NT2/D1 (cell line): ENCODE measurements around the gene SLC13A3.

ENCODE experiments used
- DNase-seq: peaks from one replicate; pipeline ENCODE4 v3.0.0-alpha.2; 2011; ENCODE audit warnings: low read depth, low spot score
- H3K27me3 ChIP-seq: 2 replicates; pipeline ENCODE4 v1.6.0; 2011; ENCODE audit warnings: mild to moderate bottlenecking; ENCODE audit not compliant: insufficient read length, insufficient read depth
- H3K36me3 ChIP-seq: 2 replicates; pipeline ENCODE4 v1.6.1; 2011; ENCODE audit warnings: mild to moderate bottlenecking, low read length, mixed read lengths; ENCODE audit not compliant: insufficient read depth, insufficient read length
- H3K4me1 ChIP-seq: 2 replicates; pipeline ENCODE4 v1.5.1; 2011; ENCODE audit not compliant: insufficient read depth, insufficient read length
- H3K4me3 ChIP-seq: 2 replicates; pipeline ENCODE4 v1.5.1; 2011; ENCODE audit warnings: low read depth; ENCODE audit not compliant: insufficient read length
- H3K9ac ChIP-seq: 2 replicates; pipeline ENCODE4 v1.6.0; 2011; ENCODE audit warnings: low read depth; ENCODE audit not compliant: insufficient read length
- H3K9me3 ChIP-seq: 2 replicates; pipeline ENCODE4 v1.5.1; 2011; ENCODE audit warnings: mild to moderate bottlenecking, low read length; ENCODE audit not compliant: insufficient read depth
- SUZ12 ChIP-seq: IDR thresholded peaks from 2 replicates; pipeline ENCODE4 v1.6.1; 2011; ENCODE audit not compliant: insufficient read length, insufficient read depth; ENCODE audit errors: extremely low read depth
- YY1 ChIP-seq: IDR thresholded peaks from 2 replicates; pipeline ENCODE4 v1.6.1; 2011; ENCODE audit not compliant: insufficient read length, insufficient read depth
- ZNF274 ChIP-seq: IDR thresholded peaks from 2 replicates; pipeline ENCODE4 v1.6.1; 2011; ENCODE audit warnings: mild to moderate bottlenecking, low read depth, low read length

SLC13A3 gene

DNA sequence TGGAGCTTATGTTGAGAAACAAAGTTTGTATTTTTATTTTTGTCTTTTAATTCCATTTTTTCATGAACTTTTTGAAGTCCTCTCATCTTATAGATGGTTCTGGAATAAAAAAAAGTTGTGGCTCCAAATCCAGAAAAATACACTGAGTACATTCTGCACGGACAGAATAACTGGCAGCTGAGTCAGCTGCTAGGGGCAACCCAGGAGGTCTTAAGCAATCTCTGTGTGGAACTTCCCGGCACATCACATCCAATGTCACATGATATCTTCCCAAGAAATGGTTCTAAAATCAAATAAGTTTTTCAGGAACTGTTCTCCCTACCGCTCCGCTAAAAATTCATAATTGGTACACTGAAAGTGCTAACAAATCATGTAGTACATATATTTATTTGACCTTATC lies 29.8 kb downstream of the SLC13A3 start:
- Histone ChIP-seq H3K9me3 (peaks cover 15% of the 10 kb centered on the region; the same call in 1 of the 2 replicates), H3K4me1 (no peaks in the 10 kb centered on the region), H3K27me3 (no peaks in the 10 kb centered on the region), H3K36me3 (no peaks in the 10 kb centered on the region), H3K4me3 (no peak overlapping the region), H3K9ac (no peak overlapping the region)
- no peak for DNase-seq
- TF ChIP-seq SUZ12 (no peak), ZNF274 (no peak), YY1 (no peak)

DNA sequence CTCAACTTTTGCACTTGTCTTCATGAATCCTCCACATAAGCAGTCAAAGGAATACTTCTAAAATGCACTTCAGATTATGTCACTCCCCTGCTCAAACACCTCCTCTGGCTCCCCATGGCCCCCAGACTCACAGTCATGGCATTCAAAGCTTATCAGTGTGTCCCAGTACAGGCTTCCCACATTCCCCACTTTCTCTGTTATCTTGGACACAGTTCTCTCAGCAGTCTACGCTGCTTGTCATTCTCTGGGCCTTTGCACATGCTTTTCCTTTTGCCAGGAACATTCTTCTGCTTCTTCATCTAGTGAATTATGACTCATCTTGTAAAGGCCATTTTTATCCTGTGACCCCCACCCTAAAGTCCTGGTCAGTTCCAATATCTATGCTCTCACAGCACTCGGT lies 31.8 kb downstream of the SLC13A3 start:
- Histone ChIP-seq H3K9ac (no peak overlapping the region), H3K4me1 (no peaks in the 10 kb centered on the region), H3K27me3 (no peaks in the 10 kb centered on the region), H3K4me3 (no peak overlapping the region), H3K36me3 (no peaks in the 10 kb centered on the region), H3K9me3 (peaks cover 13% of the 10 kb centered on the region; the same call in 1 of the 2 replicates)
- DNase-seq: no peak
- TF ChIP-seq YY1 (no peak), ZNF274 (no peak), SUZ12 (no peak)

DNA sequence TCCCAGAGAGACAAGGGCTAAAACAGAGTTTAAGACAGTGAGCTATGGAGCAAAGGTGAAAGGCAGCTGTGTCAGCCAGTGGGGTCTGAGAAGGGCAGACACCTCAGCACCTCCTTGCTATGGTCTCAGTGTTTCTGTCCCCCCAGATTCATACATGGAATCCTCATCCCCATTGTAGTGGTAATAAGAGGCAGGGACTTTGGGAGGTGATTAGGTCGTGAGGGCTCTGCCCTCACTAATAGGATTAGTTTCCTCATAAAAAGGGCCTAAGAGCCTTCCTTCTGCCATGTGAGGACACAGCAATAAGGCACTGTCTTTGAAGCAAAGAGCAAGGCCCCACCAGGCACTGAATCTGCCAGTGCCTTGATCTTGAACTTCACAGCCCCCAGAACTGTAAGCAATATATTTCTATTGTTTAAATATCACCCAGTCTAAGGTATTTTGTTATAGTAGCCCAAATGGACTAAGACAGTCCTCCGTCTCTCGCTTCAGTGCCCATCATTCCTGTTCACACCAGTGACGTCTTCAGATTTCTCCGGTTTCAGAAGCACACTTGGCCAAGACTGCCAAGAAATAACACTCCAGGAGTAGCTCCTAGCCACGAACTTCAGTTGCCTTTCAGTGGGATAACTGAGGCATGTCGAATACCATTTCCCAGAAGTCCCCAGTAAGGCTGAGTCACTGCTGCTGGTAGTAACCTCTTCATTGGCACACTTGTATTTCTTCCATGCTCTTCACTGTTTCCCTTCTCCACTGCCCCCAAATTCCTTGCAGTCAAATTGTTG lies 32.8 kb downstream of the SLC13A3 start:
- TF ChIP-seq YY1: no peak
- no peak for TF ChIP-seq ZNF274
- no peak for TF ChIP-seq SUZ12
- Histone ChIP-seq H3K9ac (no peak overlapping the region), H3K9me3 (peaks cover 10% of the 10 kb centered on the region; the same call in 1 of the 2 replicates), H3K36me3 (no peaks in the 10 kb centered on the region), H3K27me3 (no peaks in the 10 kb centered on the region), H3K4me3 (no peak overlapping the region), H3K4me1 (no peaks in the 10 kb centered on the region)
- no peak for DNase-seq

DNA sequence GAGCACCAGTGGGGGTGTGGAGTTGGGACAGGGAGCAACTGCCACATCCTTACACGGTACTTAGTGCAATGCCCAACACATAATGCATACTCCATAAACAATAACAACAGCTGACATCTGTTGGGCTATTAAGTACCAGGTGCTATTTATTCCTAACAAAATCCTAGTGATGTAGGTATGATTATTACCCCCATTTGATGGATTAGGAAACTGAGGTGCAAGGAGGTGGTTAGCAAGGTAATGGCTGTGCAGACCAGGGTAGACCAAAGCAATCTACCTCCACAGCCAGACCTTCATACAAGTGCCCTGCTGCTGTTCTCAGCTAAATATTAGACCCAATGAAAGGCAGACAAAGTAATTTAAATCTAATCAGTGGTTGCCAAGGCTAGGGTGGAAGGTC lies 36.8 kb downstream of the SLC13A3 start:
- TF ChIP-seq SUZ12: no peak
- no peak for TF ChIP-seq ZNF274
- TF ChIP-seq YY1: no peak
- H3K4me1 ChIP-seq: no peaks in the 10 kb centered on the region
- DNase-seq: no peak

DNA sequence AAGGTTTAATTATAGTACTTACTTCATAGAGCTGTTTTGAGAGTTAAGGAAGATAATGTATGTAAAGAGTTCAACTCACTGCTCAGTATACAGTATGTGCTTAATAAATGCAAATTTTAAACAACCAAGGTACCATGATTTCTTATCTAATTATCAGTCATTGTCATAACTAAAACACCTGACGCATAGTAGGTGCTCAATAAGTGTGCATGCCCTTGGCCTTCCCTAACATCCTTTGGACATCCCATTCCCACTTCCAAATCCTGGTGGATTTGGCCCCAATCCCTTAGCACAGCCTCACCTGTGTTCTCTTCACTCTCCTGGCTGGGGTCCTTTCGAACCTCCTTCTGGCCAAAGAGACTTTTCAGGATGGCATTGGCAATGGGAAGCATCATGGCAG lies 41.1 kb downstream of the SLC13A3 start:
- Histone ChIP-seq H3K9me3 (no peaks in the 10 kb centered on the region), H3K4me1 (no peaks in the 10 kb centered on the region), H3K4me3 (no peak overlapping the region), H3K9ac (no peak overlapping the region), H3K36me3 (no peaks in the 10 kb centered on the region), H3K27me3 (no peaks in the 10 kb centered on the region)
- no peak for DNase-seq
- TF ChIP-seq SUZ12: no peak
- TF ChIP-seq YY1: no peak
- TF ChIP-seq ZNF274: no peak

More for the DNA sequence above, 36.8 kb downstream of the SLC13A3 start:
- H3K4me3 ChIP-seq: no peak overlapping the region
- H3K27me3 ChIP-seq: no peaks in the 10 kb centered on the region
- no peaks in the 10 kb centered on the region for H3K36me3 ChIP-seq
- peaks cover 10% of the 10 kb centered on the region; the same call in 1 of the 2 replicates for H3K9me3 ChIP-seq
- H3K9ac ChIP-seq: no peak overlapping the region

DNA sequence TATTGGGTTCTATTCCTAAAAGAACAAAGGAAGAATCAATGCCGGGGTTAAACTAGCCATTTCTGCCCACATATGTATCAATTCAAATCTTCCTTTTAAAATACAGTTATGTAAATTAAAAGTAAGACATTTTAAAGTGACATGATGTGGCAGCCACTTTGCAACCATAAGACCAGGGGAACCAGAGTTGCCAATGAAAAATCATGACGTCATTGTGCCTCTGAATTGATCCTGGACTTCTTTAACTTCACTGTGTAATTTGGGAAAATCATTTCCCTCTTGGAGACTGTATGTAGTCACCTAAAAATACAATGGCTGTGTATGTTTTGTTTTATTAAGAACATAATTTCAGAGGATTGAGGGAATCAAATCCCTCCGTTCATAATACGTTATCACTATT lies 42.2 kb downstream of the SLC13A3 start:
- no peaks in the 10 kb centered on the region for H3K9me3 ChIP-seq
- H3K9ac ChIP-seq: no peak overlapping the region
- H3K36me3 ChIP-seq: no peaks in the 10 kb centered on the region
- H3K27me3 ChIP-seq: no peaks in the 10 kb centered on the region
- H3K4me3 ChIP-seq: no peak overlapping the region
- TF ChIP-seq SUZ12 (no peak), YY1 (no peak), ZNF274 (no peak)
- no peaks in the 10 kb centered on the region for H3K4me1 ChIP-seq
- no peak for DNase-seq

DNA sequence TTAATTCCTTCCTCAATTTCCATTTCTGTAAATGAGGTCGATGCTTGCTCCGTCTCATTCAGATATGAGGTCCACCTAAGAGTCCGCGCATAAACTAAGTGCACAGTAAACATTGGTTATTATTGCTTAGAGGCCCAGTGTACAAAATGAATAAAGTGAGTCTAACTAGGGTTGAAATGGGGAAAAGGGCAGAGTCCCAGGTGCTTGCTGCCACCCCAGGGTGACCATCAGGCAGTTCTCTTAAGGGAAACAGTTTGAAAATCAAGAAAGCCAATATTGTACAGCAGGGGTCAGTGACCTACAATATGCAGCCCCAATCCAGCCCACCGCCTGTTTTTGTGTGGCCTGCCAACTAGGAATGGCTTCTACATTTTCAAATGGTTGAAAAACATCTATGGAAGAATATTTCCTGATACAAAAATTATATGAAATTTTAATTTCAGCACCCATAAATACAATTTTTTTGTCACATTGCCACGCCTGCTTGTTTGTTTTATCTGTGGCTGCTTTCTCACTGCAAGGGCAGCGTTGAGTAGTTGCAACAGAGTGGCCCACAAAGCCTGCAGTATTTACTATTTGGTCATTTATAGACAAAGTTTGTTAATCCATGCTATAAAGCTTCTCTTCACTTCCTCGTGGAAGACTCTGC lies 43.3 kb downstream of the SLC13A3 start:
- Histone ChIP-seq H3K4me3 (no peak overlapping the region), H3K36me3 (no peaks in the 10 kb centered on the region), H3K27me3 (no peaks in the 10 kb centered on the region), H3K9ac (no peak overlapping the region), H3K9me3 (no peaks in the 10 kb centered on the region), H3K4me1 (no peaks in the 10 kb centered on the region)
- no peak for DNase-seq
- TF ChIP-seq SUZ12 (no peak), ZNF274 (no peak), YY1 (no peak)
